GM18498 (cell line): ENCODE data around the gene CDC37L1.

Experiments used
- ATAC-seq: cut with Tn5 transposase; IDR thresholded peaks from one replicate; pipeline ENCODE4 v1.9.1; 2021; ENCODE audit warnings: mild to moderate bottlenecking, moderate library complexity; ENCODE audit not compliant: unreplicated experiment

The CDC37L1 gene

DNA sequence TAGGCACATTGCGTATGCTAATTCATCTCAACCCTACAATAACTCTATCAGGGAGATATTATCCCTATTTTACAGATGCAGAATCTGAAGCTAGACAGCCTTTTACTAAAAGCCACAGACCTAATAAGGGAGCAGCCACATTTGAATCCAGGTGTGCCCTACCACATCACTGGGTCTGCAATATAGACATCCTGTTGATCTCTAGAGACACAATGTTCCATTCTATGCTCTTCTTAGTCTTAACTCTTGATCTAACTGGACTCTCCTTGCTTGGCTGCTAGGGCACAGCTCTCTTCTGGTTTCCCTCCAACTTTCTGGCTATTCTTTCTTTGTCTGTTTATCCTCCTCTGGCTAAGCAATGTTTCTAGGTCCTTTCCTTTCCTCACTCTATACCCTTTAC is 11.7 kb upstream of the CDC37L1 start:
- ATAC-seq, result no peak

DNA sequence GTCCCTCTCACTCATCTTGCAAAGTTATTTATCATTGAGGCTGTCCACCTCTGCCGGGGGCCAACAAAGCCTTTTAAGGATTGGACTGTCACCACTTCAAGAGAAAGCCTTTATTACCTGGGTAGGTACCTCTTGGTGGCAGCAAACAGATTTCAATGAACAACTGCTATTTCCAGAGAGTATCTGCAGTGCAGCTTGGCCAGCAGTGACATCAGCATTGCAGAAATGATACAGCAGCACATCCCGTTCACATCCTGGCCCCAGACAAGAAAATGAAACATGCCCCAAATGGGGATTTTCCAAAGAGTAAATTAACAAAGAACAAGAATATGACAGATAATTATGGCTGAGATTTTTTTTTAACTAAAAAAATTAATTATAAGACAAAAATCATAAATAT is 10.8 kb upstream of the CDC37L1 start:
- no peak for ATAC-seq

GRCh38 chr9:4669890-4670289 is 9.5 kb upstream of the CDC37L1 start:
- ATAC-seq, result no peak

DNA sequence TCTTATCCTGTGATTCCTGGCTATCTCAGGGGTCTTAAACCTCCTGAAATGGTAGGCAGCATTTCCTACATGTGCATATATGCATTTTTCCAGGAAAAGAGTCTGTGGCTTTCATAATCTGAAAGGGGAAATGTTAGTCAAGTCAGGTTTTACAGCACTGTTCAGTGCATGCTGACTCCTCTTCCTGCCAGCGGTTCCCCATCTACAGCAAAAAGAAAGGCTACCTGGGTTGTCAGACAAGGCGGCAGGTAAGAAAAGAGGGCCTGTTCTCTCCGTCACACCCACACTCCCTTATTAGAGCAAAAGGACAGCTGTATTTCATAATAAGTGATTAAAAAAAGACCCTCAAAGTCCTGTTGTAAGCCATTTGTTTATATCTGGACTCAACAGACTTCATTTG is 8.8 kb upstream of the CDC37L1 start:
- no peak for ATAC-seq

DNA sequence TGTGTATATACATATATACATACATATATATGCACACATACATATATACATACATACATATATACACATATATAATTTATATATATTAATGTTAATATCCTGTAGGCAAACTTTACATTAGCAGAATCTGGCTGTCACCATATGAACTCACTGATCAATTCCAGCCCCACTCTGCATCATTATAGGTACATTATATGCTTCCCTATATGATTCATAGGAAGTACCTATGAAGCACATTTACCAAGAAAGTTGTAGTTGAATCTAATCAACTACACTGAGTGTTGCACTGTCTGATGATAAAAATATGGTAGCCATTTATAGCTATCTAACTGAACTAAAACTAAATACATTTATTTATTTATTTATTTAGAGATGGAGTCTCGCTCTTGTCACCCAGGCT is 7.6 kb upstream of the CDC37L1 start:
- ATAC-seq, result no peak

GRCh38 chr9:4674783-4675182 is 4.6 kb upstream of the CDC37L1 start:
- ATAC-seq, result no peak

DNA sequence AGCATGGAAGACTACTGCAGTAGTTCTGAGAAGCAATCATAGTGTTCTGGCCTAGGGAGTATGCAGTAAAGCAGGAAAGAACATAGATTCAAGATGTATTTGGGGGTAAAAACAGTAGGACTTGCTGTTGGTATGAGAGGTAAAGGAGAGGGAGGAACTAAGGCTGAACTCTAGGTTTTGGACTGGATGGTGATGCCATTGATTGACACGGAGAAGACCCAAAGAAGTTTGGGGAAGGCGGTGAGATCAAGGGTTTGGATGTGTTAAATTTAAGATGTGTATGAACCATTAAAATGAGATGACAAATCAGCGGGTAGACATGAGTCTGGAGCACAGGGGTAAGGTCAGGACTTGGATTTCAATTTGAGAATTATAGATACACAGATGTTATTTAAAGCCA is 2.0 kb upstream of the CDC37L1 start:
- ATAC-seq, result no peak

- ATAC-seq, result peak; percentile 17
These were observed 596 bp upstream of the CDC37L1 start for GRCh38 chr9:4678679-4679267.

DNA sequence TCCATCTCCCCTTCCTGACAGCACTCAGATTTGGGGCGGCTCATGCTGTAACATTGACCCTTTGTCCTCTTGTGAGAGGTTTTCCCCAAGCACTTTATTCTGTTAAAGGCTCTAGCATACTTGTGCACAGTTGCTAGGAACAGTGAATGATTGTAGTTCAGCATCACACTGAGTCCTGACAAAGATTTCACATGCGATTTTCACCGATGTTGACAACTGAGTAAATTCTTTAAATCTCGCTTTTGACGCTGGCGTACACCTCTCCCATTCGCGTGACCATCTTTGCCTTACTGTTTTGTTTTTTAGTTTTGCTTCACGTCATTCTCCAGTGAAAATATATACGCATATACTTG is 780 bp downstream of the CDC37L1 start:
- peak; percentile 4 for ATAC-seq

- ATAC-seq, result no peak
These were observed 1.4 kb downstream of the CDC37L1 start for GRCh38 chr9:4680750-4681149.

DNA sequence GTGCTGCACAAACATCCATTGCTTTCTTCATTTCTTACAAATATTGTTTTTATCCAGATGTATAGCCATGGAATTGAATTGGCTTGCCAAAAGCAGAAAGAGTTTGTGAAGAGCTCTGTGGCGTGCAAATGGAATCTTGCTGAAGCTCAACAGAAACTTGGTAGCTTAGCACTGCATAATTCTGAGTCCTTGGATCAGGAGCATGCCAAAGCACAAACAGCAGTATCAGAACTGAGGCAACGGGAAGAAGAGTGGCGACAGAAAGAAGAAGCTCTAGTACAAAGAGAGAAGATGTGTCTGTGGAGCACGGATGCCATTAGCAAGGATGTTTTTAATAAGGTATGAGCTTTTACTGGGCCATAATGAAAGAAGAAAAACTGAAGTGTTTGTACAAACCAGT is 5.5 kb downstream of the CDC37L1 start:
- ATAC-seq, result no peak

GRCh38 chr9:4686112-4686511 is 6.7 kb downstream of the CDC37L1 start:
- no peak for ATAC-seq

DNA sequence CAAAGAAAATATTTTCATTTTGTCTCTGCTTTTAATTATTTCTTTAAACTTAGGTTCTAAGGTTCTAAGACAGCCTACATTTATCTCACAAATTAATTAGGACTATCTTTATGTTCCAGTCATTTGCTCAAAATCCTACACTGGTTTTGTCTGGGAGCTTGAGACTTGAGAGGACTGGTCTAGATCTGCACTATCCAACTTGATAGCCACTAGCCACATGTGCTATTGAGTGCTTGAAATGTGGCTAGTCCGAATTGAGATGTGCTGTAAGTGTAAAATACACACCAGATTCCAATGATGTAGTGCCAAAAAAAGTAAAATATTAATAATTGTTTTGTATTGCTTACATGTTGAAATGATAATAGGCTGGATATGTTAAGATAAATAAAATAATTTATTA is 7.2 kb downstream of the CDC37L1 start:
- no peak for ATAC-seq

DNA sequence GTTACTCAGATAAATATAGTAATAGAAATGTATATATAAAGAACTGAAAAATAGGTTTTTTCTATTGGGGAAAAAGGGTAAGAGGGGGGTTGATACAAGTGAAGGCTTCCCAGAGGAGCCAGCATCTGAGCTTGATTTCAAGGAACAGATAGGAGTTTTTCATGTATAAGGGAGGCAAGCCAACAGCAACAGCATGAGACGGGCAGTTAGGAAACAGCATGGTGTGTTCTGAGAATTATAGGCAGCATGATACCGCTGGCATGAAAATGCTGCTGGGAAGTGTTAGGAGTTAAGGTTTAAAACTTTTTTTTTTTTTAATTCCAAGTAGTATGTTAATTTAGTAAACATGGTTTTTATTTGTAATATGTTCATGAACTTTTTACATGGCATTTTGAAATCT is 9.7 kb downstream of the CDC37L1 start:
- ATAC-seq, result no peak

DNA sequence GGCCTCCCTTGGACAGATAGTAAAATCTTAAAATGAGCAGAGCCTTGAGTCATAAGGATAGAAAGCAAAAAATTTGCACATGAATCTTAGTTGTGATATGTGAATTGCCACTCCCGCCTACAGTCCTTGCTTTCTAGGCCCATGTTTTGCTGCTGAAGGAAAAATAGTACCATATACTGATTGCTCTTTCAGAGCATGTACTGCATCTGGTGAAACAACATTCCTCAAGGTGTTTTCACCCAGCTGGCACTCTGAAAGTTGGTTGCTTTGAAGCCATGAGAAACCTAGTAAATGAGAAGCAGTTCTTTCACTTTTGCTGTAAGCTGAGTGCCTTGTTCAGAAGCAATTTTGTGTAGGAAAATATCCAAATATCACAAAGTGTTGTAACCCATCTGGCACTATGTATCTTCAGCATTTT is 10.3 kb downstream of the CDC37L1 start:
- ATAC-seq, result peak; percentile 73

DNA sequence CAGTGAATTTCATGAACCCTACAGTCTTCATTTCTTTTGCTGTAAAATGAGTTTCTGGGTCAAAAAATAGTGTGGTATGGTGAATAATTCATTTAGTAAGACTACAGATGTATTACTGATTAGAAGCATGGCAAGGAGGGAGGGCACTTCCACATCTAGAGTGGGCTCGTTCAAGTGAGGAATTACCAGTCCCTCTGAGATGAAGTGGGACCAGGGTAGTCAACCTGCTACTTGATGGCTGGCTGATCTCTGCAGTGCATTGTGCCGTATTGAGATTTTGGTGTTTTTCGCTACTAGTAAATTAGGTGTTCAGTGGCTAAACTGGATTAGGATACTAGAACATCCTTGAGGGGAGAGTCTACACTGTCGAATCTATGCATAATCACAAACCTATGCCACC is 10.8 kb downstream of the CDC37L1 start:
- ATAC-seq, result peak; percentile 69

- ATAC-seq, result no peak
These were observed 12.4 kb downstream of the CDC37L1 start for GRCh38 chr9:4691795-4692194.

- ATAC-seq, result no peak
These were observed 20.7 kb downstream of the CDC37L1 start for GRCh38 chr9:4700091-4700490.

DNA sequence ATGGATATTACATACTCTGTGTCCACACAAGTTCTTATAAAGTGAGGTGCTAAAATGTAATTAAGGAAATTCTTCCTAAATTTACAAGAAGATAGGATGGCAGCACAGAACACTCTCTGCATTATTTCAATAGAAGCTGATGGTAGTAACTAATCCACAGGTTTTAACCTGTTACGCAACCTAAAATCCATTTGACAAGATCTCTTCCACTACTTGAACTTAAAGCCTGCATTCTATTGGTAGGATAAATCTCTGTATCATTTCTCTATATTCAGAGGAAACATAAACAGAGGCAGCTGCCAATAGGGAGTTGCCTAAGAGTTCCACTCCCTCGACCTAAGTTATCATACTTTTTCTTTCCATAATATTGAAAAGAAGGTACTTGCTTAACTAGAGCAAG is 21.6 kb downstream of the CDC37L1 start:
- no peak for ATAC-seq

DNA sequence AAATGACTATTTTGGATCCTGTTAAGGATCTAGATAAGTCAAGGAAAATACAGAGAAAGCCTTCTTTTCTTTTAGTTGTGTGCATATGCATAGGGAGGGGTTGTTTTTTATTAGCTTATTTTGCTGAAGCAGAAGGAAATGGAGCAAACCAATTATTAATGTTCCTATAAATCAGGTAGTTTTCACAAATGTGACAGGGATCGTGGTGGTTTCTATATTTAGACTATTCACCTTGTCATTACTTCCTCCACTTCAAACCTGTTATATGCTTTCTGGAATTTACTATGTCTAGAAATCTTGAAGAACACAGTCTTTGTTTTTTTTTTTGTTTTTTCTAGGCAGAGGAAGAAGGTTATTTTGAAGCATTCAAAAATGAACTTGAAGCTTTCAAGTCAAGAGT is 22.2 kb downstream of the CDC37L1 start:
- no peak for ATAC-seq

DNA sequence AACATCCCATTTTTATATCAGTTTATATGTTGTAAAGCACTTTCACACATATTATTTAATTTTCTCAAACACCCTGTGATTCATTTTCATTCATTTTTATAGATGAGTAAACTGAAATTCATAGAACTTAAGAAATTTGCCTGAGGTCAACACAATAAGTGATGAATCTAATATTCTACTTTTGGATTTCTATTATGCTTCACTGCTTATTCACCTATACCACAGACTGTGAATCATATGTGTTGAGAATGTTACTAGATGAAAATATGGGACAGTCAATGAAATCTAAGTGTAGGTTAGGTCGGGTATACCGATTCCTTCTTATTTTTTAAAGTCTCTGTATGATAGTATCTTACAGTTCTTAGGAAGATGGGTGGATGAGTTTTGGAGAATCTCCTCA is 24.8 kb downstream of the CDC37L1 start:
- ATAC-seq, result no peak

DNA sequence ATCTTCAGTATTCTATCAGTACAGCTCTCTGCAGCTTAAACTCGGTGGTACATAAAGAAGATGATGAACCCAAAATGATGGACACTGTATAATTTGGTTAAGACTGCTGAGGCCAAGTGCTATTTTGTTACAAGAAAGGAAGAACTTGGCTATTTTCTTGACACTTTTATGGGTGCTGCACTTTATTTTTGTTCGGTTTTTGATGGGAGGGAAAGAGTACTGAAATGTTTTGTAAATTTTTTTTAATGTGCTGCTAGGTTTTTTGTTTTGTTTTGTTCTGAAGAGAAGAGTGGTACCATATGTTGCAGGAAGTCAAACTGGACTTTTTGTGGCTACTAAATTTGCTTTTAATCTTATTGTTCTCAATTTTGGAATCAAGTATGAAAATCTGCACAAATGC is 26.7 kb downstream of the CDC37L1 start:
- no peak for ATAC-seq

- ATAC-seq, result no peak
These were observed 27.7 kb downstream of the CDC37L1 start for GRCh38 chr9:4706971-4707622.
